Left renal pelvis (tissue), 4 donors: Measurements from ENCODE around the gene RBM25. TPM values are rescaled to one million over a fixed set of nuclear protein-coding genes. Genes with fewer than 3 reads are reported as not detected.
"Not testable (repeated sequence)": the region's sequence is repeated elsewhere in the genome, so short reads cannot be mapped to it uniquely, and the experiment has no call there.

ENCODE experiments used
- DNase-seq, 4 donors: peaks; one replicate each; pipeline ENCODE4 v3.0.0-alpha.2; 2013; ENCODE audit warnings: low read depth in 4 of 4, low spot score in 3 of 4
- polyA plus RNA-seq, 4 donors: library from polyadenylated mRNA; unstranded; fragments of 120-200 nt; gene quantifications; one replicate each; pipeline ENCODE4 v1.2.1, GENCODE V29; 2013; ENCODE audit not compliant: insufficient read length in 4 of 4

The RBM25 gene
- polyA plus RNA-seq, 4 donors: 130 to 180 (median 176) TPM

DNA sequence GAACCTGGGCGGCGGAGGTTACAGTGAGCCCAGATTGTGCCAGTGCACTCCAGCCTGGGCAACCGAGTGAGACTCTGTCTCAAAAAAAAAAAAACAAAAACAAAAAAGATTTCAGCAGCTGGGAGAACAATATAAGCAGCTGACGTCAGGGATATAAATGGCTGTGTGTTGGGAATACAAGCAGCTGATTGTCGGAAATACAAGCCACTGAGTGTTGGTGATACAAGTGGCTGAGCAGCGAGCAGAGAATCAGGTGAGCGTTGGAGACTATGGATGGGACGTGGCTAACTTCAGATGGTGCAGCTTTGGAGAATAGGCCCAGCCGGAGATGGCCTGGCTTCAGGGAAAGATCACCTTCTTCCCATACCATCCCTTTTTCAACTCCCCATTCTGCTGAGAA, 109.9 kb downstream of the RBM25 start:
- DNase-seq: no peak

- no peak for DNase-seq
These were observed 110.4 kb downstream of the RBM25 start for GRCh38 chr14:73168691-73169090.

DNA sequence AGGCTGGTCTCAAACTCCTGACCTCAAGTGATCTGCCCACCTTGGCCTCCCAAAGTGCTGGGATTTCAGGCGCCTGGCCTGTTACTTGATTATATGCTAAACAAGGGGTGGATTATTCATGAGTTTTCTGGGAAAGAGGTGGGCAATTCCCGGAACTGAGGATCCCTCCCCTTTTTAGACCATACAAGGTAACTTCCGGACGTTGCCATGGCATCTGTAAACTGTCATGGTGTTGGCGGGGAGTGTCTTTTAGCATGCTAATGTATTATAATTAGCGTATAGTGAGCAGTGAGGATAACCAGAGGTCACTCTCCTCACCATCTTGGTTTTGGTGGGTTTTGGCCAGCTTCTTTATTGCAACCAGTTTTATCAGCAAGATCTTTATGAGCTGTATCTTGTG, 111.5 kb downstream of the RBM25 start:
- DNase-seq: not testable (repeated sequence)

DNA sequence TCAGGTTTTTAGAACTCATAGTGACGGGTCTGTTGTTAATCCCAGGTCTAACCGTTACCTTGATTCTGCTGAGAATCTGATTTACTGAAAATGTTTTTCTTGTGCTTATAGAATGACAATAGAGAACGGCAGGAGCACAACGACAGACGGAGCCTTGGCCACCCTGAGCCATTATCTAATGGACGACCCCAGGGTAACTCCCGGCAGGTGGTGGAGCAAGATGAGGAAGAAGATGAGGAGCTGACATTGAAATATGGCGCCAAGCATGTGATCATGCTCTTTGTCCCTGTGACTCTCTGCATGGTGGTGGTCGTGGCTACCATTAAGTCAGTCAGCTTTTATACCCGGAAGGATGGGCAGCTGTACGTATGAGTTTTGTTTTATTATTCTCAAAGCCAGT, 112.4 kb downstream of the RBM25 start:
- no peak for DNase-seq

DNA sequence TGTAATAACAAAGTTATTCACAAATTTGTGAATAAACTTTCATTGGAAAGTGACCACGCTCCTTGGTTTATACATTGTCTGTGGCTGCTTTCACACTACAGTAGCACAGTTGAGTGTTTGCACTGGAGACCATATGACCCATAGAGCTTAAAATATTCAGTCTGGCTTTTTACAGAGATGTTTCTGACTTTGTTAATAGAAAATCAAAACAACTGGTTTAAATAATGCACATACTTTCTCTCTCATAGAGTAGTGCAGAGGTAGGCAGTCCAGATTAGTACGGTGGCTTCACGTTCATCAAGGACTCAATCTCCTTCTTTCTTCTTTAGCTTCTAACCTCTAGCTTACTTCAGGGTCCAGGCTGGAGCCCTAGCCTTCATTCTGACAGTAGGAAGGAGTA, 114.2 kb downstream of the RBM25 start:
- no peak for DNase-seq

DNA sequence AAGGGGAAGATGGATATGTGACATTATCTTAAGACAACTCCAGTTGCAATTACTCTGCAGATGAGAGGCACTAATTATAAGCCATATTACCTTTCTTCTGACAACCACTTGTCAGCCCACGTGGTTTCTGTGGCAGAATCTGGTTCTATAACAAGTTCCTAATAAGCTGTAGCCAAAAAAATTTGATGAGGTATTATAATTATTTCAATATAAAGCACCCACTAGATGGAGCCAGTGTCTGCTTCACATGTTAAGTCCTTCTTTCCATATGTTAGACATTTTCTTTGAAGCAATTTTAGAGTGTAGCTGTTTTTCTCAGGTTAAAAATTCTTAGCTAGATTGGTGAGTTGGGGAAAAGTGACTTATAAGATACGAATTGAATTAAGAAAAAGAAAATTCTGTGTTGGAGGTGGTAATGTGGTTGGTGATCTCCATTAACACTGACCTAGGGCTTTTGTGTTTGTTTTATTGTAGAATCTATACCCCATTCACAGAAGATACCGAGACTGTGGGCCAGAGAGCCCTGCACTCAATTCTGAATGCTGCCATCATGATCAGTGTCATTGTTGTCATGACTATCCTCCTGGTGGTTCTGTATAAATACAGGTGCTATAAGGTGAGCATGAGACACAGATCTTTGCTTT, 114.9 kb downstream of the RBM25 start:
- peak in 3 of 4 donors; percentile 1 to 18 (median 12) for DNase-seq

Other genes starting within 250 kb of the RBM25 start
- gene DPF3, start 164.4 kb upstream of the RBM25 start, polyA plus RNA-seq: 1 to 10 TPM; 1.3 to 5.0 (median 4.6) TPM
- gene DCAF4, start 132.1 kb upstream of the RBM25 start, polyA plus RNA-seq: 10 to 100 TPM; 11.9 to 22.1 (median 17.6) TPM
- gene ZFYVE1, start 31.4 kb upstream of the RBM25 start, polyA plus RNA-seq: 10 to 100 TPM; 16.6 to 22.8 (median 18.7) TPM
- 10 to 100 TPM; 51.1 to 76.6 (median 71.5) TPM for gene PSEN1, start 78.0 kb downstream of the RBM25 start, polyA plus RNA-seq
- 10 to 100 TPM; 17.0 to 32.8 (median 26.1) TPM for gene PAPLN, start 179.0 kb downstream of the RBM25 start, polyA plus RNA-seq